HG02642 (cell line): ENCODE measurements around the gene TAF11L6.
"Not testable (repeated sequence)": the region's sequence is repeated elsewhere in the genome, so short reads cannot be mapped to it uniquely, and the experiment has no call there.

Experiments used
- ATAC-seq: cut with Tn5 transposase; IDR thresholded peaks from one replicate; pipeline ENCODE4 v1.9.1; 2021; ENCODE audit warnings: mild to moderate bottlenecking; ENCODE audit not compliant: unreplicated experiment, poor library complexity

The TAF11L6 gene

DNA sequence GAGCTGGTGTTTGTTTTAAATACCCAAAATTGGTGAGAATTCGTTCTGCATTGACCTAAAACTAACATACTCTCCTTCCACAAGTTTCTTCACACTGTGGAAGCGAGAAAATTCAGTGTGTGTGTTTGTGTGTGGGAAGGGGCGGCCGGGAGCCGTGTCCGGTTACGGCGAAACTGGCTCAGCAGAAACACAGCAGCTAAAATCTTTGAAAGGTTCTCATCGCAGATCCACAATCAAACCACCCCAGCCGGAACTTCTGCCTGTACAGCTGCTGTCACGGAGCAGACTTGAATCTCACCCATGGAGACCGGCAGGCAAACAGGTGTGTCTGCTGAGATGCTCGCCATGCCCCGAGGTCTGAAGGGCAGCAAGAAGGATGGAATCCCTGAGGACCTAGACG is at the start of gene TAF11L6:
TAF11L6 (plus strand) TSS at position 301 of the 400 bp plus-strand sequence.
- ATAC-seq: not testable (repeated sequence)

GRCh38 chr5:17481378-17481777 is 47.1 kb upstream of the TAF11L6 start:
- no peak for ATAC-seq

DNA sequence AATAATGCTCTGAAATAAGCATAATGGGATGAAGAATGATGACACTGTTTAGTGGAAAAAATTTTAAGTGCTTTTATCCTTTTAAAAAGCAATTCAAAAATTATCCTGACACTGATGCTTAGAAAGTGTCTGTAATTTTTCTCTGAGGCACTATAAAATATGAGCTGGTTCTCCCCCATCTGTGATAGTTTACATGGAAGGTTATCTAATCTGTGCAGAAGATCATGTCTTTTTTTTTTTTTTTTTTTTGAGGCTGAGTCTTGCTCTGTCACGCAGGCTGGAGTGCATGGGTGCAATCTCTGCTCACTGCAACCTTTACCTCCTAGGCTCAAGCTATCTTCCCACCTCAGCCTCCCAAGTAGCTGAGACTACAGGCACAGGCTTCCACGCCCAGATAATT is 45.7 kb upstream of the TAF11L6 start:
- no peak for ATAC-seq

- not testable (repeated sequence) for ATAC-seq
These were observed 41.9 kb upstream of the TAF11L6 start for GRCh38 chr5:17486464-17487173.

GRCh38 chr5:17487174-17487512 is 41.3 kb upstream of the TAF11L6 start:
- no peak for ATAC-seq

DNA sequence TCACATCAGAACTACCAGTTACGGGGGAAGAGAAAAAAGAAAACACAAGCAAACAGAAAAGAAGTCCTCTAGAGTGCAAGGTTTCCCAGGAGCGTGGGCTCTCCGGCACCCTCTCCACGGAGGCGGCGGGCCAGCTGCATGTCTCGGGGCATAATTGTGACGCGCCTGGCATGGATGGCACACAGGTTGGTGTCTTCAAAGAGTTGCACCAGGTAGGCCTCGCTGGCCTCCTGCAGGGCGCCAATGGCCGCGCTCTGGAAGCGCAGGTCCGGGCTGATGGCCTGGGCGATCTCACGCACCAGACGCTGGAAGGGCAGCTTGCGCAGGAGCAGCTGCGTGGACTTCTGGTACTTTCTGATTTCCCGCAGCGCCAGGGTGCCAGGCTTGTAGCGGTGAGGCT is 37.2 kb upstream of the TAF11L6 start:
- ATAC-seq: not testable (repeated sequence)

- no peak for ATAC-seq
These were observed 35.7 kb upstream of the TAF11L6 start for GRCh38 chr5:17492770-17493169.

- ATAC-seq: no peak
These were observed 31.0 kb upstream of the TAF11L6 start for GRCh38 chr5:17497446-17497845.

DNA sequence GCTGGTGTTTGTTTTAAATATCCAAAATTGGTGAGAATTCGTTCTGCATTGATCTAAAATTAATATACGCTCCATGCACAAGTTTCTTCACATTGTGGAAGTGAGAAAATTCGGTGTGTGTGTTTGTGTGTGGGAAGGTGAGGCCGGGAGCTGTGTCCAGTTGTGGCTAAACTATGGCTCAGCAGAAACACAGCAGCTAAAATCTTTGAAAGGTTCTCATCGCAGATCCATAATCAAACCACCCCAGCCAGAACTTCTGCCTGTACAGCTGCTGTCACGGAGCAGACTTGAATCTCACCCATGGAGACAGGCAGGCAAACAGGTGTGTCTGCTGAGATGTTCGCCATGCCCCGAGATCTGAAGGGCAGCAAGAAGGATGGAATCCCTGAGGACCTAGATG is 30.5 kb upstream of the TAF11L6 start, which contains the start of gene TAF11L2:
TAF11L2 (plus strand) TSS at position 301 of the 400 bp plus-strand sequence.
- not testable (repeated sequence) for ATAC-seq

DNA sequence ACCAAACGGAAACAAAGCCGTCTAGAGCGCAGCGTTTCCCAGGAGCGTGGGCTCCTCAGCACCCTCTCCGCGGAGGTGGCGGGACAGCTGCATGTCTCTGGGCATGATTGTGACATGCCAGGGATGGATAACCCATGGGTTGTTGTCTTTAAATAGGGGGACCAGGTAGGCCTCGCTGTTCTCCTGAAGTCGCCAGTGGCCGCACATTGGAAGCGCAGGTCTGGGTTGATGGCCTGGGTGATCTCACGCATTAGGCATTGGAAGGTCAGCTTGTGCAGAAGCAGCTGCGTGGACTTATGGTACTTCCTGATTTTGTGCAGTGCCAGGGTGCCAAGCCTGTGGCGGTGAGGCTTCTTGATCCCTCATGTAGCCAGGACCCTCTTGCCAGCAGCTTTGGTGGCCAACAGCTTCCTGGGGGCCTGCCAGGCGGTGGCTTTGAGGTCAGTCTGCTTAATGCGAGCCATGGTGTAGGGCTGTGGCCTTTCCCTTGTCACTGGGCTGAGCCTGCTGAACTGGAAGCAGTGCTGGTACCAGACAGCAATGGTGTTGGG is 16.6 kb upstream of the TAF11L6 start:
- ATAC-seq: no peak

GRCh38 chr5:17517526-17517925 is 10.9 kb upstream of the TAF11L6 start:
- ATAC-seq: not testable (repeated sequence)

GRCh38 chr5:17518067-17518466 is 10.4 kb upstream of the TAF11L6 start, which contains the start of gene TAF11L3:
Gene TAF11L3 (plus strand): TSS chr5:17518367.
- not testable (repeated sequence) for ATAC-seq

DNA sequence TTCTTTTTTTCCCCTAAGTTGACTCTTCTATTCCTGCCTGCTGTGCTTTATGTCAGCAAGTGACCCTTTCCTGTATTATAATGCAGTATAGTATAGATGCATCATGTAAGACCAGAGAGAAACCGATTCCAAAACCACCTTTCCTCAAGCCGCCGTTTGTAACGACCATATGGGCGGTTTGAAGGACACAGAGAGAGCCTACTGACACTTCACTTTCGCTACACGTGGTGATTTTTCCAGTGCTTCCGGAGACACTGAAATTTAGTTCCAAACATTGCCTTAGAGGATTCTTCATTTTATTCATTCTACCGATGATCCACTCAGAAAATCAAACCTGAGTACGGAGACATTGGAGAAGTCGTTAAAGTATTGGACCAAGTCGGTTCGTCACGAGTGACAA is 9.0 kb upstream of the TAF11L6 start:
- not testable (repeated sequence) for ATAC-seq

DNA sequence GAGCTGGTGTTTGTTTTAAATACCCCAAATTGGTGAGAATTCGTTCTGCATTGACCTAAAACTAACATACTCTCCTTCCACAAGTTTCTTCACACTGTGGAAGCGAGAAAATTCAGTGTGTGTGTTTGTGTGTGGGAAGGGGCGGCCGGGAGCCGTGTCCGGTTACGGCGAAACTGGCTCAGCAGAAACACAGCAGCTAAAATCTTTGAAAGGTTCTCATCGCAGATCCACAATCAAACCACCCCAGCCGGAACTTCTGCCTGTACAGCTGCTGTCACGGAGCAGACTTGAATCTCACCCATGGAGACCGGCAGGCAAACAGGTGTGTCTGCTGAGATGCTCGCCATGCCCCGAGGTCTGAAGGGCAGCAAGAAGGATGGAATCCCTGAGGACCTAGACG is 7.0 kb upstream of the TAF11L6 start, which contains the start of gene TAF11L4:
TAF11L4 (plus strand) TSS at position 301 of the 400 bp plus-strand sequence.
- not testable (repeated sequence) for ATAC-seq

DNA sequence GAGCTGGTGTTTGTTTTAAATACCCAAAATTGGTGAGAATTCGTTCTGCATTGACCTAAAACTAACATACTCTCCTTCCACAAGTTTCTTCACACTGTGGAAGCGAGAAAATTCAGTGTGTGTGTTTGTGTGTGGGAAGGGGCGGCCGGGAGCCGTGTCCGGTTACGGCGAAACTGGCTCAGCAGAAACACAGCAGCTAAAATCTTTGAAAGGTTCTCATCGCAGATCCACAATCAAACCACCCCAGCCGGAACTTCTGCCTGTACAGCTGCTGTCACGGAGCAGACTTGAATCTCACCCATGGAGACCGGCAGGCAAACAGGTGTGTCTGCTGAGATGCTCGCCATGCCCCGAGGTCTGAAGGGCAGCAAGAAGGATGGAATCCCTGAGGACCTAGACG is 3.5 kb upstream of the TAF11L6 start, which contains the start of gene TAF11L5:
TAF11L5 (plus strand) TSS at position 301 of the 400 bp plus-strand sequence.
- ATAC-seq: not testable (repeated sequence)

GRCh38 chr5:17526504-17526903 is 2.0 kb upstream of the TAF11L6 start:
- not testable (repeated sequence) for ATAC-seq
